ENCODE data around the gene TLN1.

DNA sequence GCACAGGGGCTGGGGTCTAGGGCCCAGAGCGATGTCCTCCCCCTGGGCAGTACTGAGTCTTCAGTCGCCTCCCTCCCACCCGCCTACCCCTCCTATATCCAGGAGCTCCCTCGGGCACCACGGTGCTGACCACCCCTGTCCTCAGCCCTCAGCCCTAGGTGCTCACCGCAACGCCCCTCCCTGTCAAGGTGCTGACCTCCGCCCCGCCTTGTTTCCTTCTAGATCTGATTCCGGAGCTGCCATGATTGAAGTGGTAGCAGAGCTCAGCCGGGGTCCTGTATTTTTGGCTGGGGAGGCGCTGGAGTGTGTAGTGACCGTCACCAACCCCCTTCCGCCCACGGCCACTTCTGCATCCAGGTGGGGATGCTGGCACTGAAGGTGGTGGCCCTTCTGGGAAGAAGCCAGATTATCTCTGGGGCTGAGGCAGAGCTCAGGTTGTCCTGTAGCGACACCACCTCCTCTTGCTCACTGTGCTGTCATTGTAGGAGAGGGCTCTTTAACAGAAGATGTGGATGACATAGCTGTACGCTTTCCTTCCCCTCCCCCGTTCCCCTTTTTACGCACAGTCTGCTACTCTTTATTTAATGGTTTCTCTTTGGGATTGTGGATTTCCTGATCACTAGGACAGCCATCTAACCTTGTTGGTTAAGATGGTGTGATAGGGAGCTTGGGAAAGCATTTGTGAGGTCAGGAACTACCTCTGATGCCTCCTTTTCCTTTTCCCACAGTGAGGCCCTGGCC is 17.7 kb upstream of the TLN1 start:
- TF ChIP-seq, protein P1, sequence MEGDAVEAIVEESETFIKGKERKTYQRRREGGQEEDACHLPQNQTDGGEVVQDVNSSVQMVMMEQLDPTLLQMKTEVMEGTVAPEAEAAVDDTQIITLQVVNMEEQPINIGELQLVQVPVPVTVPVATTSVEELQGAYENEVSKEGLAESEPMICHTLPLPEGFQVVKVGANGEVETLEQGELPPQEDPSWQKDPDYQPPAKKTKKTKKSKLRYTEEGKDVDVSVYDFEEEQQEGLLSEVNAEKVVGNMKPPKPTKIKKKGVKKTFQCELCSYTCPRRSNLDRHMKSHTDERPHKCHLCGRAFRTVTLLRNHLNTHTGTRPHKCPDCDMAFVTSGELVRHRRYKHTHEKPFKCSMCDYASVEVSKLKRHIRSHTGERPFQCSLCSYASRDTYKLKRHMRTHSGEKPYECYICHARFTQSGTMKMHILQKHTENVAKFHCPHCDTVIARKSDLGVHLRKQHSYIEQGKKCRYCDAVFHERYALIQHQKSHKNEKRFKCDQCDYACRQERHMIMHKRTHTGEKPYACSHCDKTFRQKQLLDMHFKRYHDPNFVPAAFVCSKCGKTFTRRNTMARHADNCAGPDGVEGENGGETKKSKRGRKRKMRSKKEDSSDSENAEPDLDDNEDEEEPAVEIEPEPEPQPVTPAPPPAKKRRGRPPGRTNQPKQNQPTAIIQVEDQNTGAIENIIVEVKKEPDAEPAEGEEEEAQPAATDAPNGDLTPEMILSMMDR (IDR thresholded peaks at IDR 0.05) = no peak
- no peak for TF ChIP-seq POLR2A (IDR thresholded peaks at IDR 0.05)
